Measurements from ENCODE around the gene ALDH18A1.
"Not testable (repeated sequence)": the region's sequence is repeated elsewhere in the genome, so short reads cannot be mapped to it uniquely, and the experiment has no call there.

ALDH18A1 gene

GRCh38 chr10:95674643-95675042 is 18.1 kb upstream of the ALDH18A1 start:
- Histone ChIP-seq H3K27me3 (ENCODE audit: insufficient read depth, poor library complexity, severe bottlenecking) (no peaks in the 10 kb centered on the region), H3K4me3 (replicated peaks; ENCODE audit: insufficient read depth, low read length) (no peak overlapping the region), H3K27ac (replicated peaks) (no peak overlapping the region)
- no peak for DNase-seq (ENCODE audit: low read depth in 1 of 2, low spot score in 1 of 2)
- TF ChIP-seq POLR2AphosphoS5 (IDR thresholded peaks at IDR 0.05; ENCODE audit: low read depth) (no peak), SPI1 (IDR thresholded peaks at IDR 0.05; ENCODE audit: borderline replicate concordance, low read depth) (no peak), CTCF (IDR thresholded peaks at IDR 0.05; ENCODE audit: insufficient read depth, low read length) (no peak), GABPA (IDR thresholded peaks at IDR 0.05; ENCODE audit: low read depth) (no peak), REST (IDR thresholded peaks at IDR 0.05; ENCODE audit: insufficient replicate concordance, low read depth) (no peak)

- not testable (repeated sequence) for H3K4me3 ChIP-seq (replicated peaks; ENCODE audit: insufficient read depth, low read length); H3K27me3 ChIP-seq (ENCODE audit: insufficient read depth, poor library complexity, severe bottlenecking); H3K27ac ChIP-seq (replicated peaks); DNase-seq (ENCODE audit: low read depth in 1 of 2, low spot score in 1 of 2)
These were observed 16.1 kb upstream of the ALDH18A1 start for GRCh38 chr10:95672641-95673040.

- Histone ChIP-seq H3K4me3 (replicated peaks; ENCODE audit: insufficient read depth, low read length) (no peak overlapping the region), H3K27me3 (ENCODE audit: insufficient read depth, poor library complexity, severe bottlenecking) (no peaks in the 10 kb centered on the region), H3K27ac (replicated peaks) (no peak overlapping the region)
- no peak for DNase-seq (ENCODE audit: low read depth in 1 of 2, low spot score in 1 of 2)
- TF ChIP-seq GABPA (IDR thresholded peaks at IDR 0.05; ENCODE audit: low read depth) (no peak), CTCF (IDR thresholded peaks at IDR 0.05; ENCODE audit: insufficient read depth, low read length) (no peak), POLR2AphosphoS5 (IDR thresholded peaks at IDR 0.05; ENCODE audit: low read depth) (no peak), REST (IDR thresholded peaks at IDR 0.05; ENCODE audit: insufficient replicate concordance, low read depth) (no peak), SPI1 (IDR thresholded peaks at IDR 0.05; ENCODE audit: borderline replicate concordance, low read depth) (no peak)
These were observed 8.0 kb upstream of the ALDH18A1 start for GRCh38 chr10:95664543-95664942.

GRCh38 chr10:95663496-95663895 is 7.0 kb upstream of the ALDH18A1 start:
- no peak overlapping the region for H3K4me3 ChIP-seq (replicated peaks; ENCODE audit: insufficient read depth, low read length)
- TF ChIP-seq GABPA (IDR thresholded peaks at IDR 0.05; ENCODE audit: low read depth) = no peak
- no peak for TF ChIP-seq POLR2AphosphoS5 (IDR thresholded peaks at IDR 0.05; ENCODE audit: low read depth)
- no peak for TF ChIP-seq SPI1 (IDR thresholded peaks at IDR 0.05; ENCODE audit: borderline replicate concordance, low read depth)
- TF ChIP-seq REST (IDR thresholded peaks at IDR 0.05; ENCODE audit: insufficient replicate concordance, low read depth) = no peak
- no peak for TF ChIP-seq CTCF (IDR thresholded peaks at IDR 0.05; ENCODE audit: insufficient read depth, low read length)
- no peak for DNase-seq (ENCODE audit: low read depth in 1 of 2, low spot score in 1 of 2)
- H3K27ac ChIP-seq (replicated peaks) = no peak overlapping the region
- H3K27me3 ChIP-seq (ENCODE audit: insufficient read depth, poor library complexity, severe bottlenecking) = no peaks in the 10 kb centered on the region

Data from HL-60 (cell line).